Stimulated activated CD4-positive, alpha-beta T cell treated with anti-CD3 and anti-CD28 coated beads, Interleukin-2, amount 100 ng/mL, for 48 hours (primary cell): ENCODE results near the gene DENND1A.

Experiments used
- DNase-seq, 2 donors: peaks; one replicate each; pipeline ENCODE4 v3.0.0-alpha.2; 2020

The DENND1A gene

GRCh38 chr9:123678038-123678877, 251.7 kb downstream of the DENND1A start:
- DNase-seq, result no peak

- DNase-seq, result no peak
These were observed 253.1 kb downstream of the DENND1A start for GRCh38 chr9:123676869-123677268.

- no peak for DNase-seq
These were observed 260.6 kb downstream of the DENND1A start for GRCh38 chr9:123669346-123669745.

DNA sequence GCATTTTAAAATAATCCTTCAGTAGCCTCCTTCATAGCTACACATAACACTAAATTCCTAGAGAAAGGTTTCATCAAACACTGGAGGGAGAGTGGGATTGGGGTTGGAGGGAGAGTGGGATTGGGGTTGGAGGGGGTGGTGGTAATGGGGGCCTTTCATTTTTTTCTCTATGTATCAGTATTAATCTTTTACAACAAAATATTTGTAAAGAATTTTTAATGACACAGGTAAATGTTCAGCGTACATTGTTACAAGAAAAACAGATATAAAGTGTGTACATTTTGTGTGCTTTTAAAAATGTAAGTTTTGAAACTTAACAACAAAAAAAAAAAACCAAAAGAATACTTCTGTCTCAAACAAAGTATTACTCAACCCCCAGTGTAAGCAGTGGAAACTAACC, 266.4 kb downstream of the DENND1A start:
- no peak for DNase-seq

- DNase-seq, result no peak
These were observed 267.7 kb downstream of the DENND1A start for GRCh38 chr9:123662057-123662776.

- DNase-seq, result no peak
These were observed 269.0 kb downstream of the DENND1A start for GRCh38 chr9:123660691-123661466.

GRCh38 chr9:123659358-123659757, 270.6 kb downstream of the DENND1A start:
- no peak for DNase-seq

DNA sequence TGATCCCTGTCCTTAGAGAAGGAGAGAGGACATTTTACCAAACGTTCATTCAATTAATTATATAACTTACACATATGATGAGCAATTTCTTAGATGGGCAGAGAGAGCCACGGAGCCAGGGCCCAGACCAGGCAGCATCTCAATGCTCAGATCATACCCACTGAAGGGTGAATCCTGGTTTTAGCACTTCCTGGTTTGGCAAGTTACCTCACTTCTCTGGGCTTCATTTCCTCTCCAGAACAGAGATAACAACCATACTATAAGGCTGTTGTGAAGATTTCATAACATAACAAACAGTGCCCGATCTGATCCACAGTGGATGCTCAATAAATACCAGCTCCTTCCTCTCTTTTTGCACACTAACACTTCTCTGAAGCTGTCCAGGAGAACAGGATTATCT, 271.1 kb downstream of the DENND1A start:
- no peak for DNase-seq

- DNase-seq, result no peak
These were observed 272.0 kb downstream of the DENND1A start for GRCh38 chr9:123657941-123658340.

DNA sequence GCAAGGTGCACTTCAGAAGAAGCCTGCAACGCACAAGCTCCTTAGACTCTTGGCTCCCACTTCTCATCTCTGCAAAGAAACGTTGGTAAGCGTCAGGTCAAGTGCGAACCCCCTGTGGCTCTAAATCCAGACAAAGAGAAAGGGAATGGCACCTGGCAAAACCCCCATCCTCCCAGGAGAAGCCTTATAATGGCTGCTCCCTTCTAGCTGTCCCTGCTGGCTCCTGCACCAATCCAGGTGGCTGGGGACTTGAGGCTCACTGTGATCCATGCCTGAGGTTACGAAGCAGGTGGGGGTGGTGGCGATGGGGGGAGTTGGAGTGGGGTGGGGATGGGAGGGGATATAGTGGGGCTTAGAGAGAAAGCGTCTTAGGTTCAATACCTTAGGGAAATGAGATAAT, 272.8 kb downstream of the DENND1A start:
- no peak for DNase-seq

GRCh38 chr9:123656565-123656964, 273.4 kb downstream of the DENND1A start:
- DNase-seq, result no peak

DNA sequence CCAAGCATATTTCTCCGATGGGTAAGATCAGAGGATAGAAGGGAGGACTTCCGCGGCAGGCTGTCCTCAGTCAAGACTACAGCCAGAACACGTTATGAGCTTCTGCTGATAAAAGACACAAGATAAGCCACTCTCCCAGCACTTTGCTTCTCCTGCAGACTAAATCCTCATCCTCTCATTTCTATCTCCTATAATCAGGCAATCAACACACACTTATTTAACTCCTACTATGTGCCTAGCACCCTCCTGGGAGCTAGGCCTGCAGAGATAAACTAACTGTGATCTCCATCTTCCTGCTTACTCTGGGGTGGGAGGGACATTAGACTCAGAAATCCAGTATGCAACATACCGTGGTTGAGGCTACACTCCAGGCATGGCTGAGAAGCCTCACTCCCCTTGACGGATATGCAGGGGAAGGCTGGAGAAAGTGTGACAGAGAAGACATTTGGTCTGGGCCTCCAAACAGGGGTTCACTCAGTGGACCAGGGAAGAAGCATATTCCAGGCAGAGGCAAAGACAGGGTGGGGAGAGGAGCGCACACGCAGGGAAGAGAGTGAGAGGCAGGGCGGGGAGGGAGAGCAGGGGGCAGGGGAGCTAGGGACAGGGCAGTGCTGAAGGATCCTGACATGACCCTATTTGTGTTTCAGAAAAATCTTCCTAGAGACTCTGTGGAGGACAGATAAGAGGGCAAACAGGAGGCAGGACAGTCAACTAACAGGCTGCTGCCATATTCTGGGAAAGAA, 274.1 kb downstream of the DENND1A start:
- DNase-seq, result no peak

DNA sequence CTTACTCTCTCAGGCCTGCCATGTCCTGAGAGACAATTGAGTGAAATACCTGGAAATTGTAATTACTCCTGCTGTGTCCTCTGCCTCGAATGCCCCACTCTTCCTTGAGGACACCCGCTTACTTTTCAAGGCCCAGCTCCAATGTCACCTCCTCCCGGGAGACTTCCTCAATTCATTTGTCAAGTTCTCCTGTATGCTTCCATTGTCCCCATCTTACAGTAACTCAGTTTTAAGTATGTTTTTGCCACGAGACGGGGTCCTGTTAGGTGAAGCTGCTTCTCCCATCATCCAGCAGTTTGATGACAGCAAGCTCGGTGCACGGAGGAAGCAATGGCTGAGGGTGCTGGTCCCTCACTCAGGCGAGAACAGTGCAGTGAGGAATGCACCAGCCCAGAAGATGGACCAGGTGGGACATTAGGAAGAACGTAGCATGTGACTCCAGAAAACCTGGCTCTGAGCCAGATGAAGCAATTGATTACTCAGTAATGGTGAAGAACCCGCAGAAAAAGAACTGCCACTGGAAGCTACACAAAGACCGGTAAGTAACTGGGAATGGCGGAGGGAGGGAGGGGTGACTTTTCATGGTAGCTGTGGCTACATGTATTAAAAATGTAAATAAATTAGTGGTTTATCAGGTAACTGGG, 274.8 kb downstream of the DENND1A start:
- DNase-seq, result no peak

DNA sequence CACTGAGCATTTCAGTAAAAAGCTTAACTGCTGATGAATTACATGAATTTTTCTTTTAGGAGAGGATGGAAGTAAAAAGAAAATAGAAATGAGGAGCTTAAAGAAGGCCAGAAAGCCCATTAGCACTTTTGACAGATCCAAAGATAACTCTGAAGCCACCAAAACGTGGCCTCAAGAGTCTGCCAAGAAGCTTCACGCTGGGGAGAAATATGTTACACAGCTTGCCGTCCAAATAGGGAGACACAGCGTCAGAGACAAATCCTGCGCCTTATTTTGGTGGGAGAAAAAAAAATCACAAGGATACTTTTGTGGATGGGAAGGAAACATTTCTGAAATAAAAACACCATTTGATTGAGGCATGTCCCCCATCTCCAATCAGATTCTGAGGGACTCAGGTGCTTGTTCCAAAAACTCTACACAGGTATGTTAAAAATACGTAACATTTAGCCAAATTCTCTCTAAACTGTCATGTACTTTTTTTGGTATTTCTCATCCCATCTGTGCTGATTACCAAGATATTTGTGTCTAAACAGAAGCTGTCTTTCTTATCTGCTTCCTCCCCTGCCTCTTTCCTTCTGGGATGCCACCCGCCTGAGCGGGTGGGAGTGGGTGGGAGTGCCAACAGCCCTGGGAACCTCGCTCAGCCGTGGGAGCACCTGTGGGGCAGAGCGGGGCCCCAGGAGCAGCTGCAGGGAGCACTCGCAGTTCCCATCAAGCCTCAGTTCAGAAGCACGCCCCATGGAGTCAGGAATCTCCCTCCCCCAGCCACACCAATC, 275.5 kb downstream of the DENND1A start:
- DNase-seq, result no peak

- DNase-seq, result no peak
These were observed 277.5 kb downstream of the DENND1A start for GRCh38 chr9:123652416-123652815.

GRCh38 chr9:123651871-123652270, 278.1 kb downstream of the DENND1A start:
- DNase-seq, result no peak

- no peak for DNase-seq
These were observed 278.7 kb downstream of the DENND1A start for GRCh38 chr9:123651273-123651672.

DNA sequence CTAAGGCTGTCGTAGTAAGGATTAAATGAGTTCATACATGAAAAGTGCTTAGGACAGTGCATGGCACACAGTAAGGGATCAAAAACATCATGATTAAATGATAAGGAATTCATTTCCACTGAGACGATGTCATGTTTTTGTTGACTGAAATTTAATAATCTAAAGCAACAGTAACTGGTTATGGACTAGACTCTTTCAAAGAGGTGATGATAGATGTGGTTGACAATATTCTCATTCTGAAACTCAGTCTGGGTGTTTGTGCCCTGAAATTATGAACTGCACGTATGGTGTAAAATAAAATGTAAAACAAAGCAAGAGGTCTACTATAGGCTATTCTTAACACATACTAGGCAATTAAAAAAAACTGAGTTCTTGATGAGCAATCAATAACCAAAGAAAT, 280.0 kb downstream of the DENND1A start:
- no peak for DNase-seq

DNA sequence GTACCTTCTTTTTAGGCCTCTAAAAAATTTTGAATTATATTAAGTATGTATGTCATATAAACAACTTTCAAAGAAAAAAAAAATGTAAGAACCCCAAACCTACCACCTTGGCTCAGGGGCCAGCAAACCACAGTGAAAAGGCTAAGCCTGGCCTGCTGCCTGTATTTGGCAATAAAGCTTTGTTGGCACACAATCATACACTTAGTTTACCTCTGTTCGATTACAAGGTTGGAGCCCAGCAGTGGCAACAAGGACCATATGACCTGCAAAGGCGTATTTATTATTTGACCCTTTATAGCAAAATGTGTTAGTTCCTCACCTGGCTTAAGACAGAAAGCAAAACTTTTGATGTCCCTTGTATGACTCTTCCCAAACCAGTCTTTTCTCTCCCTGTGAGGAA, 282.8 kb downstream of the DENND1A start:
- DNase-seq, result no peak

GRCh38 chr9:123645762-123646161, 284.2 kb downstream of the DENND1A start:
- no peak for DNase-seq

GRCh38 chr9:123645126-123645525, 284.8 kb downstream of the DENND1A start:
- DNase-seq, result no peak
